CD4-positive, alpha-beta T cell treated with Interleukin-17A for 1 hour (primary cell): ENCODE data around the gene ASNSD1.
A peak's percentile ranks its signal among the peaks of the same experiment; 100 is the strongest.
"Not testable (repeated sequence)": the region's sequence is repeated elsewhere in the genome, so short reads cannot be mapped to it uniquely, and the experiment has no call there.

Experiments
- DNase-seq: peaks from one replicate; pipeline ENCODE4 v3.0.0-alpha.2; 2020

Gene ASNSD1

GRCh38 chr2:189648846-189649509, 12.3 kb upstream of the ASNSD1 start:
- no peak for DNase-seq

- no peak for DNase-seq
These were observed 10.0 kb upstream of the ASNSD1 start for GRCh38 chr2:189651284-189651683.

- DNase-seq: not testable (repeated sequence)
These were observed 7.8 kb upstream of the ASNSD1 start for GRCh38 chr2:189653464-189653863.

- no peak for DNase-seq
These were observed 6.6 kb upstream of the ASNSD1 start for GRCh38 chr2:189654641-189655040.

GRCh38 chr2:189657867-189658266, 3.4 kb upstream of the ASNSD1 start:
- peak; percentile 63 for DNase-seq

- DNase-seq: peak; percentile 51
These were observed 2.7 kb upstream of the ASNSD1 start for GRCh38 chr2:189658306-189659212.

- DNase-seq: no peak
These were observed 1.5 kb upstream of the ASNSD1 start for GRCh38 chr2:189659734-189660133.

- DNase-seq: no peak
These were observed 484 bp upstream of the ASNSD1 start for GRCh38 chr2:189660803-189661147.

GRCh38 chr2:189661957-189662321, 680 bp downstream of the ASNSD1 start:
- DNase-seq: no peak

- DNase-seq: peak; percentile 18
These were observed 1.5 kb downstream of the ASNSD1 start for GRCh38 chr2:189662669-189663226.

GRCh38 chr2:189663319-189663718, 2.1 kb downstream of the ASNSD1 start:
- DNase-seq: not testable (repeated sequence)

- DNase-seq: no peak
These were observed 8.7 kb downstream of the ASNSD1 start for GRCh38 chr2:189669913-189670312.

- DNase-seq: no peak
These were observed 12.6 kb downstream of the ASNSD1 start for GRCh38 chr2:189673661-189674373.

- peak; percentile 86 for DNase-seq
These were observed 13.3 kb downstream of the ASNSD1 start, which contains the start of gene ANKAR for GRCh38 chr2:189674374-189675112. TSS of gene ANKAR (plus strand) at chr2:189674670. CDS start at chr2:189676491, 1,821 bp downstream.

GRCh38 chr2:189676471-189676870, 15.2 kb downstream of the ASNSD1 start:
- no peak for DNase-seq

- no peak for DNase-seq
These were observed 18.0 kb downstream of the ASNSD1 start for GRCh38 chr2:189679226-189679625.

GRCh38 chr2:189681203-189681602, 19.9 kb downstream of the ASNSD1 start:
- no peak for DNase-seq

GRCh38 chr2:189681903-189682302, 20.6 kb downstream of the ASNSD1 start:
- no peak for DNase-seq

GRCh38 chr2:189683348-189683747, 22.1 kb downstream of the ASNSD1 start:
- no peak for DNase-seq

- no peak for DNase-seq
These were observed 23.6 kb downstream of the ASNSD1 start for GRCh38 chr2:189684811-189685210.

- no peak for DNase-seq
These were observed 24.4 kb downstream of the ASNSD1 start for GRCh38 chr2:189685540-189686229.

- DNase-seq: not testable (repeated sequence)
These were observed 26.5 kb downstream of the ASNSD1 start for GRCh38 chr2:189687796-189688195.
